GM18505 (cell line): ENCODE results near the gene OR2H2.
A peak's percentile ranks its signal among the peaks of the same experiment; 100 is the strongest.

Experiments
- ATAC-seq: cut with Tn5 transposase; IDR thresholded peaks from one replicate; pipeline ENCODE4 v1.9.1; 2021; ENCODE audit not compliant: unreplicated experiment
- POLR2A ChIP-seq: IDR thresholded peaks from 4 replicates; pipeline ENCODE4 v1.6.1; 2011; ENCODE audit warnings: borderline replicate concordance; ENCODE audit not compliant: insufficient read depth, insufficient read length; ENCODE audit errors: extremely low read depth

Gene OR2H2

DNA sequence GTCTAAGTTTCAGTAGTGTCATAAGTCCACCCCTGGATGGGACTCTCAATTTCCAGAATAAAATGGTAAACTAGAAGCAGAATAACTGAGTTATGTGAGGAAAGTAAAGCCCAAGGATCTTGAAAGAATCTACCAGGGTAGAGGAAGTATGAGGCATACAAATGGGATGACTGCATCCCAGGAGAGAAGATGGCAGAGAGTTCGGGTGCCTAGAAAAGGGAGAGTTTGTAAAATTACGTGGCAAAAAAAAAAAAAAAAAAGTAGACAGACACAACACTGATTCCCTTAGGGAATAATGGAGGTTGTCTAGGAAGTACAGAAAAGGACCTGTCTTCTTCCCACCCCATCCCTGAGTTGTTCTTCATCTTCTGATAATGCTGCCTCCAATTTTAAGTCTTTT, 44.6 kb downstream of the OR2H2 start:
- TF ChIP-seq POLR2A = no peak
- no peak for ATAC-seq

DNA sequence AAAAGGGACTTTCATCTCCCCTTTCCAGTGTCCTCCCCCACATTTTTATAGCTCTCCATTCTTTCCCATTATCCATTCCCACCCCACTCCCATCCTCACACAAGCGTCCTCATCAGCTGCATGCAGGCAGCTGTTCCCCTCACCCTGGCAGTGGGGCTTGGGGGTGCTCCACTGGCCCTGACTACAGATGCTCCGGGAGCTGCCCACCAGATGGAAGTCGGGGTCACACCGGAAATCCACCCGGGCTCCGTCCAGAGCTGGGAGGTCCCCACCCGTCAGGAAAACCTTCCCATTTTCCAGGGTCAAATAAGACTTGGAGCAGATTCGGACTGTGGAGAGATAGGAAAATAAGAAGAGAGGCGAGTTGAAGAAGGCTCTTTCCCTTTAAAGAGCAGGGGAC, 45.4 kb downstream of the OR2H2 start:
- ATAC-seq = no peak
- no peak for TF ChIP-seq POLR2A

GRCh38 chr6:29631209-29631810, 46.4 kb downstream of the OR2H2 start:
- ATAC-seq = no peak
- no peak for TF ChIP-seq POLR2A

DNA sequence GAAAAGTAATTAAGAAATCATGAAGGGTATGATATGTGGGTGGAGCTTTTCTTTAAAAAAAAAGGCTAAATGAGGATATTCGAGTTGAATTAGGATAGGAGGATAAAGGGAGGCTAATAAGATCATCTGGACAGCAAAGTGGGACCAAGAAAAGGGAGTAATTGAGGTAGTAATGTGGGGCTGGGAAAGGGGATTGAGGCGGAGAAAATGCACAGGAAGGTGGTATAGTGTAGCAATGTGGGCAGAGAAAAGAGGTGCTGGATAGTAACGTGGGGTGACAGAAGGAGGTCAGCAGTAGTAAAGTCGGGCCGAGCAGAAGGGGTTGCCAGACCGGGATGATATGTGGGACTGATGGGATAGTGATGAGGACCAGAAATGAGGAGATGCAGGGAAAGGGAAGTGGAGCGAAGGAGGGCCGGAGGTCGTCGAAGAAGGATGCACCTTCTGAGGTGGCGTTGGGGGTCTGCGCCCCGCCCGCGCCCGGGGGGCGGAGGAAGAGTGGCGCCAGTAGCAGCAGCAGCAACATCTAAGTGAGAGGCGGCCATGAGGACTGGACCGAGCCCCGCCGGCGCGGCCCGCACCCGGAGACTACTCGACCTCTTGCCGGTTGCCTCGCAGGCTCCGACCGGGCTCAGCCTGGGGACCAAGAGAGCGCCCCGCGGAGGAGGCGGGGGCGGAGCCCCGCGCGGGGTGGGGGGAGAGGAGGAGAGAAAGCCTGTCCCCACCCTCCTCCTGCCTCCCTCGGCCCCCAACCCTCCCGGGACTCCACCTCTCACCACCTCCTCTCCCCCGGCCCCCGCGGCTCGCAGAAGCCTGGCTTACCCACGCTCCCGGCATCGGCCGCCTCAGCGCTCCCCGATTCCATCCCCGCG, 47.2 kb downstream of the OR2H2 start:
- TF ChIP-seq POLR2A = no peak
- ATAC-seq = peak; percentile 12

GRCh38 chr6:29632789-29633533, 48.0 kb downstream of the OR2H2 start, which contains the start of gene GABBR1:
TSS of gene GABBR1 (minus strand) at chr6:29633183. CDS start at chr6:29632385, 798 bp downstream.
- TF ChIP-seq POLR2A = no peak
- peak; percentile 79 for ATAC-seq

- TF ChIP-seq POLR2A = no peak
- no peak for ATAC-seq
Measured at GRCh38 chr6:29633534-29633905, 48.6 kb downstream of the OR2H2 start.

- ATAC-seq = no peak
- no peak for TF ChIP-seq POLR2A
Measured at GRCh38 chr6:29637247-29637646, 52.3 kb downstream of the OR2H2 start.
